Mesendoderm (in vitro differentiated cells): ENCODE data around the gene SEC61B.

Experiments
- DNase-seq: peaks from one replicate; pipeline ENCODE4 v3.0.0; 2013
- H2AK5ac ChIP-seq: 2 replicates; pipeline ENCODE4 v1.6.1; 2013; ENCODE audit warnings: low read length, inconsistent platforms
- H2BK120ac ChIP-seq: 2 replicates; pipeline ENCODE4 v1.6.1; 2013; ENCODE audit warnings: low read depth, mild to moderate bottlenecking, low read length, moderate library complexity, mixed read lengths
- H2BK15ac ChIP-seq: replicated peaks from 2 replicates; pipeline ENCODE4 v1.6.1; 2013; ENCODE audit warnings: low read depth, mild to moderate bottlenecking, moderate library complexity
- H2BK5ac ChIP-seq: 2 replicates; pipeline ENCODE4 v1.6.1; 2013; ENCODE audit warnings: low read length, inconsistent platforms
- H3K18ac ChIP-seq: 2 replicates; pipeline ENCODE4 v1.6.1; 2013; ENCODE audit warnings: mild to moderate bottlenecking, low read length, mixed read lengths
- H3K23ac ChIP-seq: one replicate; pipeline ENCODE4 v1.6.1; 2013; ENCODE audit warnings: low read length
- H3K27ac ChIP-seq: 2 replicates; pipeline ENCODE4 v1.5.1; 2013; ENCODE audit warnings: low read depth, mild to moderate bottlenecking, inconsistent platforms, low read length, moderate library complexity
- H3K27me3 ChIP-seq: 2 replicates; pipeline ENCODE4 v1.6.1; 2013; ENCODE audit warnings: low read length, control low read depth, mild to moderate bottlenecking, inconsistent platforms; ENCODE audit not compliant: insufficient read depth, poor library complexity
- H3K36me3 ChIP-seq: 2 replicates; pipeline ENCODE4 v1.6.1; 2013; ENCODE audit warnings: low read length, inconsistent platforms; ENCODE audit not compliant: control insufficient read depth, insufficient read depth
- H3K4ac ChIP-seq: one replicate; pipeline ENCODE4 v1.6.1; 2013; ENCODE audit warnings: low read depth, mild to moderate bottlenecking, low read length, moderate library complexity
- H3K4me1 ChIP-seq: 2 replicates; pipeline ENCODE4 v1.6.1; 2013; ENCODE audit warnings: low read depth, low read length, inconsistent platforms; ENCODE audit not compliant: control insufficient read depth
- H3K4me2 ChIP-seq: 2 replicates; pipeline ENCODE4 v1.6.1; 2013; ENCODE audit warnings: low read length
- H3K4me3 ChIP-seq: 2 replicates; pipeline ENCODE4 v1.5.1; 2013; ENCODE audit warnings: mild to moderate bottlenecking, low read length
- H3K56ac ChIP-seq: one replicate; pipeline ENCODE4 v1.6.1; 2013; ENCODE audit warnings: low read length
- H3K79me1 ChIP-seq: 2 replicates; pipeline ENCODE4 v1.6.1; 2013; ENCODE audit warnings: low read length, inconsistent platforms
- H3K79me2 ChIP-seq: 2 replicates; pipeline ENCODE4 v1.6.1; 2013; ENCODE audit warnings: mild to moderate bottlenecking, low read length; ENCODE audit not compliant: control insufficient read depth, insufficient read depth
- H3K9ac ChIP-seq: 2 replicates; pipeline ENCODE4 v1.6.1; 2013; ENCODE audit warnings: low read length, inconsistent platforms
- H4K5ac ChIP-seq: one replicate; pipeline ENCODE4 v1.6.1; 2013; ENCODE audit warnings: low read length
- H4K8ac ChIP-seq: one replicate; pipeline ENCODE4 v1.6.1; 2013; ENCODE audit warnings: low read depth, mild to moderate bottlenecking, control low read depth, low read length, moderate library complexity
- WGBS: extraction: QIAGEN DNeasy Blood & Tissue Kit; methylation state at CpG from one replicate; pipeline ENCODE4 v1.1.7; 2013; ENCODE audit warnings: low lambda C conversion rate, missing lambda C conversion rate; ENCODE audit not compliant: insufficient coverage; ENCODE audit errors: extremely low coverage; 5-methylcytosine and 5-hydroxymethylcytosine counted together

Gene SEC61B

GRCh38 chr9:99241106-99241505 lies 19.0 kb downstream of the SEC61B start:
- no peak overlapping the region for H2BK15ac ChIP-seq
- no peaks in the 10 kb centered on the region for H3K4me1 ChIP-seq
- no peak overlapping the region for H2AK5ac ChIP-seq
- no peak overlapping the region for H3K4ac ChIP-seq
- H3K4me3 ChIP-seq = no peak overlapping the region
- no peak overlapping the region for H2BK5ac ChIP-seq
- no peaks in the 10 kb centered on the region for H3K79me1 ChIP-seq
- no peak overlapping the region for H2BK120ac ChIP-seq
- no peak overlapping the region for H3K18ac ChIP-seq
- DNase-seq = no peak
- no peak overlapping the region for H3K4me2 ChIP-seq
- H3K36me3 ChIP-seq = no peaks in the 10 kb centered on the region
- no CpG with 5 or more reads among the region's 7 CpGs for WGBS
- H3K56ac ChIP-seq = no peak overlapping the region
- no peak overlapping the region for H4K5ac ChIP-seq
- H3K27ac ChIP-seq = no peak overlapping the region
- no peaks in the 10 kb centered on the region for H3K27me3 ChIP-seq
- no peak overlapping the region for H4K8ac ChIP-seq
- H3K9ac ChIP-seq = no peak overlapping the region
- H3K79me2 ChIP-seq = no peaks in the 10 kb centered on the region
- no peak overlapping the region for H3K23ac ChIP-seq

- DNase-seq = no peak
- Histone ChIP-seq H3K79me1 (no peaks in the 10 kb centered on the region), H3K27me3 (no peaks in the 10 kb centered on the region), H3K4ac (no peak overlapping the region), H3K4me3 (no peak overlapping the region), H3K23ac (no peak overlapping the region), H2BK120ac (no peak overlapping the region), H3K4me1 (no peaks in the 10 kb centered on the region), H4K5ac (no peak overlapping the region), H2BK5ac (no peak overlapping the region), H3K27ac (no peak overlapping the region), H3K79me2 (no peaks in the 10 kb centered on the region), H2AK5ac (no peak overlapping the region), H3K9ac (no peak overlapping the region), H3K4me2 (no peak overlapping the region), H3K56ac (no peak overlapping the region), H2BK15ac (no peak overlapping the region), H3K36me3 (no peaks in the 10 kb centered on the region), H3K18ac (no peak overlapping the region), H4K8ac (no peak overlapping the region)
- 100% methylated on average over 1 of the region's 3 CpGs for WGBS
Measured at GRCh38 chr9:99244344-99245260, 22.5 kb downstream of the SEC61B start.

GRCh38 chr9:99249619-99250018 lies 27.5 kb downstream of the SEC61B start:
- H3K56ac ChIP-seq = no peak overlapping the region
- no peak overlapping the region for H3K18ac ChIP-seq
- H3K27ac ChIP-seq = no peak overlapping the region
- H4K8ac ChIP-seq = no peak overlapping the region
- no peak overlapping the region for H3K4ac ChIP-seq
- no peaks in the 10 kb centered on the region for H3K27me3 ChIP-seq
- no peaks in the 10 kb centered on the region for H3K4me1 ChIP-seq
- H2BK120ac ChIP-seq = no peak overlapping the region
- H3K36me3 ChIP-seq = no peaks in the 10 kb centered on the region
- no peak overlapping the region for H4K5ac ChIP-seq
- H3K9ac ChIP-seq = no peak overlapping the region
- no peak overlapping the region for H2BK5ac ChIP-seq
- H3K79me1 ChIP-seq = no peaks in the 10 kb centered on the region
- no peaks in the 10 kb centered on the region for H3K79me2 ChIP-seq
- DNase-seq = peak; percentile 15
- H3K4me2 ChIP-seq = no peak overlapping the region
- no peak overlapping the region for H2BK15ac ChIP-seq
- no peak overlapping the region for H3K23ac ChIP-seq
- H3K4me3 ChIP-seq = no peak overlapping the region
- H2AK5ac ChIP-seq = no peak overlapping the region

DNA sequence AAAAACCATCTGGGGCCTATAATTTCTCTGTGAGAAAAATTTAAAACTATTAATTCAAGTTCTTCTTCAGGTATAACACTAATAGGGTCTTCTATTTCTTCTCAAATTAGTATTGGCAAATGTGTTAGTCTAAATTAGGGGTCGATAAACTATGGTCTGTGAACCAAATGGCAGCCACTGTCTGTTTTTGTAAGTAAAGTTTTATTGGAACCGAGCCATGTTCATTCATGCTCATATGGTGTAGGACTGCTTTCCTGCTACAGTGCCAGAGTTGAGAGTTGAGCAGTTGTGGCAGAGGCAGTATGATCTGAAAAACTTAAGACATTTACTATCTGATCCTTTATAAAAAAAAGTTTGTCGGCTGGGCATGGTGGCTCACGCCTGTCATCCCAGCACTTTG lies 29.1 kb downstream of the SEC61B start:
- no CpG with 5 or more reads among the region's 4 CpGs for WGBS
- no peaks in the 10 kb centered on the region for H3K79me1 ChIP-seq
- H2BK15ac ChIP-seq = no peak overlapping the region
- H3K4me3 ChIP-seq = no peak overlapping the region
- H3K4me1 ChIP-seq = no peaks in the 10 kb centered on the region
- no peak overlapping the region for H2BK5ac ChIP-seq
- H4K5ac ChIP-seq = no peak overlapping the region
- no peak overlapping the region for H3K27ac ChIP-seq
- H3K4ac ChIP-seq = no peak overlapping the region
- no peak overlapping the region for H3K9ac ChIP-seq
- H3K27me3 ChIP-seq = no peaks in the 10 kb centered on the region
- no peak for DNase-seq
- H2BK120ac ChIP-seq = no peak overlapping the region
- no peak overlapping the region for H2AK5ac ChIP-seq
- H4K8ac ChIP-seq = no peak overlapping the region
- H3K56ac ChIP-seq = no peak overlapping the region
- no peaks in the 10 kb centered on the region for H3K79me2 ChIP-seq
- no peaks in the 10 kb centered on the region for H3K36me3 ChIP-seq
- no peak overlapping the region for H3K18ac ChIP-seq
- H3K4me2 ChIP-seq = no peak overlapping the region
- H3K23ac ChIP-seq = no peak overlapping the region

GRCh38 chr9:99253134-99253533 lies 31.1 kb downstream of the SEC61B start:
- Histone ChIP-seq H3K4me1 (no peaks in the 10 kb centered on the region), H3K4ac (no peak overlapping the region), H2BK5ac (no peak overlapping the region), H3K9ac (no peak overlapping the region), H2BK15ac (no peak overlapping the region), H3K79me1 (no peaks in the 10 kb centered on the region), H4K8ac (no peak overlapping the region), H3K27ac (no peak overlapping the region), H3K4me2 (no peak overlapping the region), H2AK5ac (no peak overlapping the region), H3K56ac (no peak overlapping the region), H2BK120ac (no peak overlapping the region), H3K79me2 (no peaks in the 10 kb centered on the region), H4K5ac (no peak overlapping the region), H3K23ac (no peak overlapping the region), H3K36me3 (no peaks in the 10 kb centered on the region), H3K18ac (no peak overlapping the region), H3K27me3 (no peaks in the 10 kb centered on the region), H3K4me3 (no peak overlapping the region)
- no peak for DNase-seq
- no CpG with 5 or more reads among the region's 2 CpGs for WGBS
